Measurements from ENCODE around the gene SPOCK2. TPM values are rescaled to one million over a fixed set of nuclear protein-coding genes. Genes with fewer than 3 reads are reported as not detected.
A peak's percentile ranks its signal among the peaks of the same experiment; 100 is the strongest.

SPOCK2 gene
- total RNA-seq, 1 donor from 2014 or later: 108 TPM

DNA sequence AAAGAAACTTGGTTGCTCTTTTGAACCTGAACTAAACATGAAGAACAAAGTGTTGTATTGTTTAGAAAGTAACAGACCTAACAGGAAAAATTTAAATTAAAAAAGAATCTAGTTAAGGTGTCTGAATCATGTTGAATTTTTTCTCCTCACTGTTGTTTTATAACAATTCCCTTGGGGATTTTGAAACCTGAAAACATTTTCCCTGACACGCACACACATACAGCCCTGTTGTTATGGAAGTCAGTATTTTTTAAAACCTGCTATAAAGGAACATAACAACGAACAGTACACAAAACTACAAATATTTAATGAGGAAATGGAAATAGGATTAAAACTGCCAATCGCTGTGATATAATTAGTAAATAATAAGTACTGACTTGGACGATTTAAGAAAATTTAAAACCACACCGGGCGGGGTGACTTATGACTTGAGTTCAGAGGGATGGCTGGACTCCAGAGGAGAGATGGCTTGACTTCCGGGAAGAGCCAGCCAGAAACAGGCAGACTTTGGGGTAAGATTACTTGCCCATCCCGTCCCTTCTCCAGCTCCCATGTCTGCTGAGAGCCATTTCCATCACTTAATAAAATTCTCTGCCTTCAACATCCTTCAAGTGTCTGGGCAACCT is 16.2 kb upstream of the SPOCK2 start:
- no peak for DNase-seq
- no peak for ATAC-seq
- Histone ChIP-seq H3K27ac (no peak overlapping the region), H3K27me3 (ENCODE audit: low read depth) (no peaks in the 10 kb centered on the region), H3K9me3 (no peaks in the 10 kb centered on the region), H3K4me3 (no peak overlapping the region), H3K36me3 (peaks cover 25% of the 10 kb centered on the region), H3K4me1 (peaks cover 5% of the 10 kb centered on the region)
- TF ChIP-seq, protein P1, sequence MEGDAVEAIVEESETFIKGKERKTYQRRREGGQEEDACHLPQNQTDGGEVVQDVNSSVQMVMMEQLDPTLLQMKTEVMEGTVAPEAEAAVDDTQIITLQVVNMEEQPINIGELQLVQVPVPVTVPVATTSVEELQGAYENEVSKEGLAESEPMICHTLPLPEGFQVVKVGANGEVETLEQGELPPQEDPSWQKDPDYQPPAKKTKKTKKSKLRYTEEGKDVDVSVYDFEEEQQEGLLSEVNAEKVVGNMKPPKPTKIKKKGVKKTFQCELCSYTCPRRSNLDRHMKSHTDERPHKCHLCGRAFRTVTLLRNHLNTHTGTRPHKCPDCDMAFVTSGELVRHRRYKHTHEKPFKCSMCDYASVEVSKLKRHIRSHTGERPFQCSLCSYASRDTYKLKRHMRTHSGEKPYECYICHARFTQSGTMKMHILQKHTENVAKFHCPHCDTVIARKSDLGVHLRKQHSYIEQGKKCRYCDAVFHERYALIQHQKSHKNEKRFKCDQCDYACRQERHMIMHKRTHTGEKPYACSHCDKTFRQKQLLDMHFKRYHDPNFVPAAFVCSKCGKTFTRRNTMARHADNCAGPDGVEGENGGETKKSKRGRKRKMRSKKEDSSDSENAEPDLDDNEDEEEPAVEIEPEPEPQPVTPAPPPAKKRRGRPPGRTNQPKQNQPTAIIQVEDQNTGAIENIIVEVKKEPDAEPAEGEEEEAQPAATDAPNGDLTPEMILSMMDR (IDR thresholded peaks at IDR 0.05): no peak
- intact Hi-C loops (cut with DNase I): no loop called here

GRCh38 chr10:72099600-72099921 is 11.2 kb upstream of the SPOCK2 start:
- no peak for ATAC-seq
- intact Hi-C loops (cut with DNase I): no loop called here
- Histone ChIP-seq H3K9me3 (no peaks in the 10 kb centered on the region), H3K27ac (no peak overlapping the region), H3K27me3 (ENCODE audit: low read depth) (no peaks in the 10 kb centered on the region), H3K4me1 (peaks cover 8% of the 10 kb centered on the region), H3K36me3 (peaks cover 37% of the 10 kb centered on the region), H3K4me3 (no peak overlapping the region)
- no peak for DNase-seq
- TF ChIP-seq, protein P1 (IDR thresholded peaks at IDR 0.05): no peak

- H3K27me3 ChIP-seq (ENCODE audit: low read depth): no peaks in the 10 kb centered on the region
- no peak for ATAC-seq
- H3K36me3 ChIP-seq: peaks cover 37% of the 10 kb centered on the region
- TF ChIP-seq, protein P1 (IDR thresholded peaks at IDR 0.05): no peak
- DNase-seq: no peak
- H3K4me1 ChIP-seq: peaks cover 8% of the 10 kb centered on the region
- no peak overlapping the region for H3K4me3 ChIP-seq
- no peak overlapping the region for H3K27ac ChIP-seq
- no peaks in the 10 kb centered on the region for H3K9me3 ChIP-seq
- intact Hi-C loops (cut with DNase I): no loop called here
Measured at GRCh38 chr10:72098836-72099599, 10.7 kb upstream of the SPOCK2 start.

DNA sequence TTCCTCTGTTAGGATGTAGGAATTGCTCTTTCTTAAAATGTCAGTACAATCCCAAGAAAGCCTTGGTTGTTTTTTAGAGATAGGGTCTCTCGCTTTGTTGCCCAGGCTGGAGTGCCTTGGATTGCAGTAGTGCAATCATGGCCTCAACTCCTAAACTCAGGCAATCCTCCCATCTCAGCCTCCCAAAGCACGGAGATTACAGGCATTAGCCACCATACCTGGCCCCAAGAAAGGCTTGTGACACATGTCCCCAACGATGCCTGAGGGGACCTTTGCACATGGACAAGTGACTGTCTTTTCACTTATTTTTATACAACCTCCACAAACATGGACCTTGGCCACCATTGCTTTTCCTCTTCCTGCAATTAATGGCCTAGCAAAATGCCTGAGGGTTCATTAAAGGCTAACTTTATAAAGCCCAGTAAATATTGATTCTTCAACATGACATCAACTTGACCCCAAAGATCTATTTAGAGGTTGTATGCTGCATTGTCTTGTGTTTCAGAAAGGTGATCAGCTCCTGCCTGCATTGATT is 10.0 kb upstream of the SPOCK2 start:
- DNase-seq: no peak
- ATAC-seq: no peak
- peaks cover 37% of the 10 kb centered on the region for H3K36me3 ChIP-seq
- H3K27me3 ChIP-seq (ENCODE audit: low read depth): no peaks in the 10 kb centered on the region
- TF ChIP-seq, protein P1 (IDR thresholded peaks at IDR 0.05): no peak
- no peak overlapping the region for H3K4me3 ChIP-seq
- intact Hi-C loops (cut with DNase I): no loop called here
- H3K4me1 ChIP-seq: peaks cover 8% of the 10 kb centered on the region
- H3K27ac ChIP-seq: no peak overlapping the region
- no peaks in the 10 kb centered on the region for H3K9me3 ChIP-seq

- Histone ChIP-seq H3K27ac (no peak overlapping the region), H3K4me3 (no peak overlapping the region), H3K4me1 (peaks cover 8% of the 10 kb centered on the region), H3K27me3 (ENCODE audit: low read depth) (no peaks in the 10 kb centered on the region), H3K36me3 (peaks cover 40% of the 10 kb centered on the region), H3K9me3 (no peaks in the 10 kb centered on the region)
- no peak for DNase-seq
- peak; percentile 66 to 94 for ATAC-seq
- intact Hi-C loops (cut with DNase I): no loop called here
- TF ChIP-seq, protein P1 (IDR thresholded peaks at IDR 0.05): no peak
Measured at GRCh38 chr10:72097448-72098300, 9.3 kb upstream of the SPOCK2 start.

All from lower lobe of right lung (tissue), 2 donors.